ENCODE measurements around the gene PIGU.

The PIGU gene

DNA sequence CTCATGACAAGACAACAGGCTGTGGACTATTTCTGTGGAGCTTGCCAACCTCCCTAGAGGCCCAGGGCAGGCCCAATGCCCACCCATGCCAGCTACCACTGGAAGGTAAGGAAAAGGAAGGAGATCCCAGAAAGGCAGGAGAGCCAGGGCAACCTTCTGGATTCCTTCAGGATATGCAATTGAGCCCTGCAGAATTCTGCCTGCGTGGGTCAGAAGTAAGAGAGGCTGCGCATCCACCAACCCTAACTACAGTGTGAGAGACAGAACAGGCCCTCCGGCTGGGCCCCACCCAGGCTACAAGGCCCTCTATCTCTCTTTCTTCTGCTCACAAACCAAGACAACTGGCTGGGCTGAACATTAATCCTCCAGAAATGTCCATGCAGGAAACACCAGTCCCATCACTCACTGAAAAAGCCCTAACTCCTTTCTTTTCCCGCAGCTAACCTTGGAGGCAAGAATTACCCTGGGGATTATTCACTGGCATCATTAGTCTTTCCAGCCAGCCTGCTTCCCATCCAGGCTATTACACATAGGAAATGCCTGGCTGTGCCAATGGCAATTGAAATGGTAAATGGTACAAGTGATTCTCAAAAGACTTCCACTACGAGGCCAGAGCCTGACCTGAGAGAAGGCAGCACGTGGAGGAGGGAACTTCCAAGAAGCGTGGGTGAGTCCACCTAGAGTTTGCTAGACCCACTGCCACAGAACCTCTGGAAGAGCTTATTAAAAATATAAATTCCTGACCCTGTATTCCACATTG is 103.2 kb downstream of the PIGU start:
- Histone ChIP-seq H3K36me3 (ENCODE audit: low read length) (no peaks in the 10 kb centered on the region), H2AFZ (ENCODE audit: low read depth, low read length, severe bottlenecking) (no peak overlapping the region), H3K27ac (ENCODE audit: low read depth, low read length) (no peak overlapping the region), H3K9ac (ENCODE audit: low read length) (no peak overlapping the region), H3K79me2 (ENCODE audit: insufficient read depth, low read length) (no peaks in the 10 kb centered on the region), H3K4me2 (ENCODE audit: low read depth, low read length, poor library complexity, severe bottlenecking) (no peak overlapping the region), H3K27me3 (ENCODE audit: low read length) (no peaks in the 10 kb centered on the region), H3K9me2 (replicated peaks; ENCODE audit: insufficient read depth, low read length) (no peaks in the 10 kb centered on the region), H3K9me3 (ENCODE audit: insufficient read depth, low read length) (no peaks in the 10 kb centered on the region), H4K20me1 (ENCODE audit: low read depth, low read length) (no peaks in the 10 kb centered on the region), H3F3A (ENCODE audit: insufficient read depth) (no peaks in the 10 kb centered on the region), H3K4me3 (ENCODE audit: insufficient read depth, low read length, poor library complexity, severe bottlenecking) (no peak overlapping the region)
- no peak for TF ChIP-seq EZH2phosphoT487 (conservative IDR thresholded peaks at IDR 0.05; ENCODE audit: low read length)
- TF ChIP-seq, protein P1, sequence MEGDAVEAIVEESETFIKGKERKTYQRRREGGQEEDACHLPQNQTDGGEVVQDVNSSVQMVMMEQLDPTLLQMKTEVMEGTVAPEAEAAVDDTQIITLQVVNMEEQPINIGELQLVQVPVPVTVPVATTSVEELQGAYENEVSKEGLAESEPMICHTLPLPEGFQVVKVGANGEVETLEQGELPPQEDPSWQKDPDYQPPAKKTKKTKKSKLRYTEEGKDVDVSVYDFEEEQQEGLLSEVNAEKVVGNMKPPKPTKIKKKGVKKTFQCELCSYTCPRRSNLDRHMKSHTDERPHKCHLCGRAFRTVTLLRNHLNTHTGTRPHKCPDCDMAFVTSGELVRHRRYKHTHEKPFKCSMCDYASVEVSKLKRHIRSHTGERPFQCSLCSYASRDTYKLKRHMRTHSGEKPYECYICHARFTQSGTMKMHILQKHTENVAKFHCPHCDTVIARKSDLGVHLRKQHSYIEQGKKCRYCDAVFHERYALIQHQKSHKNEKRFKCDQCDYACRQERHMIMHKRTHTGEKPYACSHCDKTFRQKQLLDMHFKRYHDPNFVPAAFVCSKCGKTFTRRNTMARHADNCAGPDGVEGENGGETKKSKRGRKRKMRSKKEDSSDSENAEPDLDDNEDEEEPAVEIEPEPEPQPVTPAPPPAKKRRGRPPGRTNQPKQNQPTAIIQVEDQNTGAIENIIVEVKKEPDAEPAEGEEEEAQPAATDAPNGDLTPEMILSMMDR (IDR thresholded peaks at IDR 0.05; ENCODE audit: insufficient read depth, low read length, poor library complexity, severe bottlenecking) = no peak

DNA sequence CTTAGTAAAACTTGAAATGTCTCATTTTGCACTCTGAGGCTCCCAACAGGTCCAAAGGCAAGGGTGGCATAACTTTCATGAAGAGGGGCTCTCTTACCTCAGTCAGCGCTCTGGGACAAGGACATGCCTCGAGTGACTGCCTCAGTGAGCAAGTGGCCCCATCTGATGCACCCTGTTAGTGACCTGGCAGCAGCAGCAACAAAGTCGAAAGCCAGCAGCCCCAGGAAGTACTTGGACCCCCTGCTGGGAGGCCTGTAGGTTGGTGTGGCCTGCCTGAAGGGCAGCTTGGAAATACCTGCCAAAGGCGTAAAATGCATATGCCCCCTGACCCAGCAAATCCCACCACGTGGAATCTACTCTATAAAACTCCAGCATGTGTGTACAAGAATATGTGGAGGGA is 105.1 kb downstream of the PIGU start:
- Histone ChIP-seq H3K36me3 (ENCODE audit: low read length) (no peaks in the 10 kb centered on the region), H3K9me3 (ENCODE audit: insufficient read depth, low read length) (no peaks in the 10 kb centered on the region), H3K79me2 (ENCODE audit: insufficient read depth, low read length) (no peaks in the 10 kb centered on the region), H3K9me2 (replicated peaks; ENCODE audit: insufficient read depth, low read length) (no peaks in the 10 kb centered on the region), H3K4me3 (ENCODE audit: insufficient read depth, low read length, poor library complexity, severe bottlenecking) (no peak overlapping the region), H3K4me2 (ENCODE audit: low read depth, low read length, poor library complexity, severe bottlenecking) (no peak overlapping the region), H3K27me3 (ENCODE audit: low read length) (no peaks in the 10 kb centered on the region), H3K27ac (ENCODE audit: low read depth, low read length) (no peak overlapping the region), H3K9ac (ENCODE audit: low read length) (no peak overlapping the region), H2AFZ (ENCODE audit: low read depth, low read length, severe bottlenecking) (no peak overlapping the region), H3F3A (ENCODE audit: insufficient read depth) (no peaks in the 10 kb centered on the region), H4K20me1 (ENCODE audit: low read depth, low read length) (no peaks in the 10 kb centered on the region)
- no peak for TF ChIP-seq EZH2phosphoT487 (conservative IDR thresholded peaks at IDR 0.05; ENCODE audit: low read length)
- TF ChIP-seq, protein P1 (IDR thresholded peaks at IDR 0.05; ENCODE audit: insufficient read depth, low read length, poor library complexity, severe bottlenecking) = no peak

DNA sequence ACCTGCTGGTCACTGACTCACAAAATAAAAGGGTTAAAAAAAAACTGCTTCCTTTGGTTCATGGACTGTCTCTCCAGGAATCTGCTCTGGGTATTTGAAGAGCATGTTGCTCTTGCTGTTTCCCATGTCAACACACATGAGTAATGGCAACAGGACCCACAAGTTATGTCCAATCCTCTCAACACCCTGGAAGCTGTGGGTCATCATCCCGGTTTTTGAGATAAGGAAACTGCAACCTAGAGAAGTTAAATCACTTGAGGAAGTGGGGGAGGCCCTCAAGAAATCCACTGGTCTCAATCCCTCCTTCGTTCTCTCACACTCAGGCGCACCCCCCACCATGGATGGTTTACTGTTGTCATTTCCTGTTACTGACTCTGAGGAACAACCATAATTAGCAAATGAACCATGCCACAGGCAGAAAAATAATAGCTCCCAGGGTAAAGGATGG is 106.0 kb downstream of the PIGU start:
- TF ChIP-seq, protein P1 (IDR thresholded peaks at IDR 0.05; ENCODE audit: insufficient read depth, low read length, poor library complexity, severe bottlenecking) = no peak
- no peak for TF ChIP-seq EZH2phosphoT487 (conservative IDR thresholded peaks at IDR 0.05; ENCODE audit: low read length)
- H3K36me3 ChIP-seq (ENCODE audit: low read length) = no peaks in the 10 kb centered on the region
- no peak overlapping the region for H3K9ac ChIP-seq (ENCODE audit: low read length)
- H3K9me2 ChIP-seq (replicated peaks; ENCODE audit: insufficient read depth, low read length) = no peaks in the 10 kb centered on the region
- no peaks in the 10 kb centered on the region for H3K79me2 ChIP-seq (ENCODE audit: insufficient read depth, low read length)
- no peak overlapping the region for H3K4me2 ChIP-seq (ENCODE audit: low read depth, low read length, poor library complexity, severe bottlenecking)
- no peaks in the 10 kb centered on the region for H3K27me3 ChIP-seq (ENCODE audit: low read length)
- H3K9me3 ChIP-seq (ENCODE audit: insufficient read depth, low read length) = no peaks in the 10 kb centered on the region
- no peaks in the 10 kb centered on the region for H3F3A ChIP-seq (ENCODE audit: insufficient read depth)
- no peak overlapping the region for H3K4me3 ChIP-seq (ENCODE audit: insufficient read depth, low read length, poor library complexity, severe bottlenecking)
- H4K20me1 ChIP-seq (ENCODE audit: low read depth, low read length) = no peaks in the 10 kb centered on the region
- no peak overlapping the region for H2AFZ ChIP-seq (ENCODE audit: low read depth, low read length, severe bottlenecking)
- no peak overlapping the region for H3K27ac ChIP-seq (ENCODE audit: low read depth, low read length)
